Measurements from ENCODE around the gene FOXO3.

FOXO3 gene

GRCh38 chr6:108580646-108581045 is 19.9 kb downstream of the FOXO3 start:
- TF ChIP-seq CTCF (IDR thresholded peaks at IDR 0.05; ENCODE audit: extremely low read depth, missing control alignments): no peak
- no peak for DNase-seq (ENCODE audit: low spot score)

GRCh38 chr6:108581237-108581931 is 20.7 kb downstream of the FOXO3 start:
- TF ChIP-seq CTCF (IDR thresholded peaks at IDR 0.05; ENCODE audit: extremely low read depth, missing control alignments): no peak
- no peak for DNase-seq (ENCODE audit: low spot score)

GRCh38 chr6:108581932-108582475 is 21.3 kb downstream of the FOXO3 start:
- DNase-seq (ENCODE audit: low spot score): no peak
- no peak for TF ChIP-seq CTCF (IDR thresholded peaks at IDR 0.05; ENCODE audit: extremely low read depth, missing control alignments)

DNA sequence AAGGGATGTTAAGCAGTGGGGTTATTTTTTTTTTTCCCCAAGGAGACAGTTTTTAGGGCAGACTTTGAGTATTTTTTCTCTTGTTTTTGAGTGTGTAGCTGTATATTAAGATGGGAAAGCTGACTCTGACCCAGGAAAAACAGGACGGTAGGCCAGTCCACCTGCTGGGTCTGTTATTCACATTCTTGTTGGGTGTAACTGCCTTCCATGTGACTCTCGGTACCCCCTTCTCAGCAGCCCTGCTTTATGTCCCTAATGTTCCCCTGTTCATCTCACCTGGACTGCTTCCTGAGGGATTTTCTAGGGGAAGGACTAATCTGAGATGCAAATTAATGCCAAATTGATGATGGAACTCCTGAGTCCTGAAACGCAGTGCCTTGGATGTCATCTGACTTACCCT is 21.9 kb downstream of the FOXO3 start:
- no peak for DNase-seq (ENCODE audit: low spot score)
- TF ChIP-seq CTCF (IDR thresholded peaks at IDR 0.05; ENCODE audit: extremely low read depth, missing control alignments): no peak

DNA sequence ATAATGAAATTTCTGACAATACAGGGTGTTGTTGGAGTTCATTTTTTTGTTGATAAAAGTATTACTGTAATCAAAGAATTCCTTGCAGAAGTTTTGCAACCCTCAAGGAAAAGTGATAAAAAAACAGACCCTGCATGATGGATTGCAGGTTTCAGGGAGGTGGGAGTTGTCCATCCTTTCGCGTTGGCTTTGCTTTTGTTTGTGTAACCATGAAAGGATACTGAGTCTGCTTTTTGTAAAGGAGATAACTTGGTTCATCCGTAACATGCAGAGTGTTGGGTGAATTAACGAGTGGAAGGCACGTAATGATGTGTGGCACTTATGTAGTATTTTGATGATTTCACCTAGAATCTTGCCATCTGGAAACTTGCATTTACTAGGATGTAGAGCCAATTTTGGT is 23.6 kb downstream of the FOXO3 start:
- TF ChIP-seq CTCF (IDR thresholded peaks at IDR 0.05; ENCODE audit: extremely low read depth, missing control alignments): no peak
- DNase-seq (ENCODE audit: low spot score): no peak

DNA sequence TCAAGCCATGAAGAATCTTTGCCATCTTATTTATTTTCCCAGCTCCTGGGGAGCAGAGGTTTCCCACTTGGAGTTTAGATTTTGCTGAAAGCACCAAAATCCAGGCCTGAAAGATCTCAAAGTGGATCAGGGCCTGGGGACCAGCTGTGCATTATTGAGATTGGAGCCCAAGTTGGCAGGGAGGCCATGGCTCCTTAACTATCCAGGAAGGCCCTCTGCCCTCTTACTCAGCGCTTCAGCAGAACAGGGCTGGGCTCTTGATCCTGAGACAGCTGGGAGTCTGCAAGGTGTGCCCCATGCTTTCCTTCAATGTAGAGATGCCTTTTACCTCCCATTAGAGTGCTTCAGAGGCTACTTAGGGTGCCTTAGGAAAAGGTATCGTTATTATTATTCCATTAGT is 24.6 kb downstream of the FOXO3 start:
- TF ChIP-seq CTCF (IDR thresholded peaks at IDR 0.05; ENCODE audit: extremely low read depth, missing control alignments): no peak
- DNase-seq (ENCODE audit: low spot score): no peak

DNA sequence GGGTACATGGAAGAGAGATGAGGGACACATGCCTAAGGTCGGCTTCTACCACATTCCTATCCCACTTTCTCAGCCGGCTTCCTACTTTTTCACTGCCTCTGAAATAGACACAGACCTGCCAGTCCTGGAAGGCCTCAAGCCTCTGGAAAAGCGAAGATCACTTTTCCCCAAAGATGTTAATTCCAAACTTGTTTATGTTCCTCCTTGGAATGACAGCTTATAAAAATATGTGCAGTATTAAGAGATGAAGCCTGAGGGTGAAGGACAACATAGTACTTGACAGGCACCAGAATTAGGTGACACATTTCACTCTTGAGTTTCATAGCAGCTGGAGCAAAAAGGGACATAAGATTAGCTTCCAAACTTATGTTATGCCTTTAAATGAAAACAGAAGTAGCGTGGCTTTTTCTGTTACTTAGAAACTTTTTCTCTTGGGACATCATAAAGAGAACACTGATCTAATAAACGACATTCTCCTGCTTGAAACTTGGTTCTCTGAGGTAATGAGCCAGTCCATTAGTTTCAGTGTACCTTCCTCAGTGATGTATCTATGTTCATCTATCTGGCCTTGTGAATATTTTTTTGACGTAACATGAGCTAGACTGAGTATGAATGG is 25.3 kb downstream of the FOXO3 start:
- DNase-seq (ENCODE audit: low spot score): no peak
- TF ChIP-seq CTCF (IDR thresholded peaks at IDR 0.05; ENCODE audit: extremely low read depth, missing control alignments): no peak

Measured in GM20000 (cell line).